ENCODE measurements around the gene ZFP36L1. TPM values are rescaled to one million over a fixed set of nuclear protein-coding genes. Genes with fewer than 3 reads are reported as not detected.

Gene ZFP36L1
- total RNA-seq, 1 donor from 2014 or later: 180 TPM

DNA sequence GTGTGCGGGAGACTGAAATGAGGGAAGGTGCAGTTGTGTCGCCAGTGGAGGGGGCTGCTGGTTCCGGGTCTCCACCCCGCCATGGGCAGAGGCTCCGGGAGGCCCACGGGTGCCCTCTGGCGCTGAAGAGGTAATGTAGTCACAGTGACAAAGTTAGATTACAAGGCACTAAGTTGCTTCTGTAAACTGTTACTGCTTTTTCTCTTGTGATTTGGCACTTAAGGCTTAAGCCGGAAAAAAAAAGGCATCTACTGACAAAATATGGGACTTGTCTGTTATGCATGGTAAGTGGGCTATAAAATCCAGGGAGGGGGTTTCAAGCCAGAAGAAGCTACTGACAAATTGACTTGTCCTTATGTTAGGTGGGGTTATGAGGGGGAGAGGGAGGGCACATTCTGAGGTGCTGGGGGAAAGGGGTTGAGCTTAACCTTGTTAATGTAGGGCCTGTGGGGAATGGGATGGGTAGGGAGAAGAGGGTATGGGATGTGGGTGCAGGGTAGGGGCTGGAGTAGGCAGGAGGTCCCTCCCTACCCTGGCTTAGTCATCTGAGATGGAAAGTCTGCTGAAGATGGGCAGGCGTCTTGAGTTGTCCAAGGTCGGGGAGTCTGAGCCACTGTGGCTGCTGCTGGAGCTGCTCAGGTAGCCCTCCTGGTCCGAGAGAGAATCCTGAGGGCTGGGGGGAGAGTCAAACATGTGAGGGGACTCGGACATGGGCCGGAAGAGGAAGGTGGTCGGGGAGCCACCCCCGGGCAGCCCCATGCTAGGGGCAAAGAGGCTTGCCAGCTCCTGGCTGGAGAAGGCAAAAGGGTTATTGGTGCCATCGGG lies 3.7 kb downstream of the ZFP36L1 start:
- H3K9me3 Mint-ChIP-seq (ENCODE audit: low read depth): no peaks in the 10 kb centered on the region
- H3K4me3 Mint-ChIP-seq (ENCODE audit: unreplicated experiment): peak overlapping the region; percentile 90
- H3K4me1 Mint-ChIP-seq (ENCODE audit: low read depth): peaks cover 59% of the 10 kb centered on the region
- H3K27ac Mint-ChIP-seq (ENCODE audit: unreplicated experiment): peak overlapping the region; percentile 99
- no peak for DNase-seq (ENCODE audit: low spot score)
- H3K36me3 Mint-ChIP-seq (ENCODE audit: low read depth): peaks cover 40% of the 10 kb centered on the region
- H3K27me3 Mint-ChIP-seq (ENCODE audit: low read depth): no peaks in the 10 kb centered on the region
- TF ChIP-seq CTCF (IDR thresholded peaks at IDR 0.05): peak; percentile 85

GRCh38 chr14:68788275-68788995 lies 4.4 kb downstream of the ZFP36L1 start:
- H3K9me3 Mint-ChIP-seq (ENCODE audit: low read depth): no peaks in the 10 kb centered on the region
- peaks cover 52% of the 10 kb centered on the region for H3K4me1 Mint-ChIP-seq (ENCODE audit: low read depth)
- DNase-seq (ENCODE audit: low spot score): no peak
- peak overlapping the region; percentile 99 for H3K27ac Mint-ChIP-seq (ENCODE audit: unreplicated experiment)
- H3K36me3 Mint-ChIP-seq (ENCODE audit: low read depth): peaks cover 40% of the 10 kb centered on the region
- H3K27me3 Mint-ChIP-seq (ENCODE audit: low read depth): no peaks in the 10 kb centered on the region
- no peak for TF ChIP-seq CTCF (IDR thresholded peaks at IDR 0.05)
- H3K4me3 Mint-ChIP-seq (ENCODE audit: unreplicated experiment): peak overlapping the region; percentile 90

- H3K27me3 Mint-ChIP-seq (ENCODE audit: low read depth): no peaks in the 10 kb centered on the region
- H3K4me1 Mint-ChIP-seq (ENCODE audit: low read depth): peaks cover 52% of the 10 kb centered on the region
- H3K9me3 Mint-ChIP-seq (ENCODE audit: low read depth): no peaks in the 10 kb centered on the region
- peak overlapping the region; percentile 49 for H3K4me3 Mint-ChIP-seq (ENCODE audit: unreplicated experiment)
- TF ChIP-seq CTCF (IDR thresholded peaks at IDR 0.05): no peak
- peak overlapping the region; percentile 89 for H3K27ac Mint-ChIP-seq (ENCODE audit: unreplicated experiment)
- DNase-seq (ENCODE audit: low spot score): no peak
- peaks cover 37% of the 10 kb centered on the region for H3K36me3 Mint-ChIP-seq (ENCODE audit: low read depth)
Measured at GRCh38 chr14:68787092-68787992, 5.5 kb downstream of the ZFP36L1 start.

- H3K4me3 Mint-ChIP-seq (ENCODE audit: unreplicated experiment): peak overlapping the region; percentile 42
- H3K4me1 Mint-ChIP-seq (ENCODE audit: low read depth): peaks cover 52% of the 10 kb centered on the region
- no peaks in the 10 kb centered on the region for H3K9me3 Mint-ChIP-seq (ENCODE audit: low read depth)
- H3K27me3 Mint-ChIP-seq (ENCODE audit: low read depth): no peaks in the 10 kb centered on the region
- H3K36me3 Mint-ChIP-seq (ENCODE audit: low read depth): peaks cover 33% of the 10 kb centered on the region
- peak overlapping the region; percentile 89 for H3K27ac Mint-ChIP-seq (ENCODE audit: unreplicated experiment)
- no peak for DNase-seq (ENCODE audit: low spot score)
- TF ChIP-seq CTCF (IDR thresholded peaks at IDR 0.05): no peak
Measured at GRCh38 chr14:68786491-68787091, 6.3 kb downstream of the ZFP36L1 start.
